Measurements from ENCODE around the gene EFNA5. TPM values are rescaled to one million over a fixed set of nuclear protein-coding genes. Genes with fewer than 3 reads are reported as not detected.

The EFNA5 gene
- total and polyA plus RNA-seq, 2 of the 8 experiments (the other 6 are each of a cell fraction or from before 2014, with no cell fraction given) = 9.6 to 21.8 TPM

- Histone ChIP-seq H3K14ac (ENCODE audit: insufficient read length) (no peak overlapping the region), H3K4me1 (replicated peaks in 1 of 4; ENCODE audit: control insufficient read depth in 3 of 4, insufficient read depth in 4 of 4, low read length in 3 of 4) (peaks cover 0 to 19% (median 13%) of the 10 kb centered on the region in 4 experiments; a peak in 6 of 7 replicates), H3K79me1 (ENCODE audit: low read depth, low read length) (no peaks in the 10 kb centered on the region; the same call in 1 of the 2 replicates), H2BK20ac (ENCODE audit: low read length) (no peak overlapping the region), H2BK5ac (ENCODE audit: low read depth, low read length) (no peak overlapping the region), H3K56ac (replicated peaks; ENCODE audit: insufficient read length, low read depth, low read length) (no peak overlapping the region), H3K4ac (replicated peaks; ENCODE audit: insufficient read length, low read depth, low read length) (no peak overlapping the region), H3K9ac (replicated peaks in 1 of 4; ENCODE audit: extremely low read depth in 1 of 4, low read depth in 3 of 4, low read length in 3 of 4) (no peak overlapping the region), H3K4me3 (ENCODE audit: extremely low read depth in 1 of 4, insufficient read depth in 2 of 4, low read depth in 3 of 4, low read length in 4 of 4) (no peak overlapping the region), H4K91ac (replicated peaks; ENCODE audit: insufficient read length, low read length) (no peak overlapping the region), H2BK120ac (replicated peaks; ENCODE audit: low read depth, low read length) (no peak overlapping the region), H3K27ac (ENCODE audit: low read depth, low read length) (no peak overlapping the region), H2AK5ac (ENCODE audit: low read depth, low read length) (no peak overlapping the region), H3K4me2 (ENCODE audit: insufficient read depth in 1 of 2, low read depth in 2 of 2, low read length in 2 of 2) (peak overlapping the region in 1 of 2 experiments; percentile 17; a peak in 1 of 4 replicates), H4K8ac (ENCODE audit: extremely low read depth, insufficient read depth, low read length) (no peak overlapping the region), H3K23ac (ENCODE audit: insufficient read length) (no peak overlapping the region), H2BK15ac (ENCODE audit: low read length) (no peak overlapping the region), H2BK12ac (ENCODE audit: low read depth, low read length) (no peak overlapping the region), H3K27me3 (replicated peaks in 1 of 4; ENCODE audit: control insufficient read depth in 3 of 4, extremely low read depth in 1 of 4, insufficient read depth in 3 of 4, low read length in 3 of 4) (no peaks in the 10 kb centered on the region), H4K5ac (ENCODE audit: insufficient read length, low read depth, low read length) (no peak overlapping the region), H4K20me1 (replicated peaks in 1 of 2; ENCODE audit: control insufficient read depth in 1 of 2, insufficient read depth in 2 of 2, low read length in 2 of 2) (no peaks in the 10 kb centered on the region), H3K36me3 (ENCODE audit: control insufficient read depth in 2 of 4, insufficient read depth in 4 of 4, low read length in 3 of 4) (no peaks in the 10 kb centered on the region), H2AFZ (ENCODE audit: low read length) (no peak overlapping the region), H3K23me2 (ENCODE audit: low read depth, low read length) (no peaks in the 10 kb centered on the region; the same call in 1 of the 2 replicates), H3K18ac (ENCODE audit: extremely low read depth, low read length) (no peak overlapping the region; the same call in 1 of the 2 replicates), H3K9me3 (ENCODE audit: insufficient read depth in 2 of 2, low read depth in 1 of 2, low read length in 1 of 2) (no peaks in the 10 kb centered on the region), H3K79me2 (ENCODE audit: control insufficient read depth in 1 of 2, insufficient read depth in 2 of 2, low read length in 2 of 2) (no peaks in the 10 kb centered on the region)
- 54% methylated on average over 6 of the region's 6 CpGs; no CpG with 5 or more reads in 1 of the 2 experiments for WGBS, 2 experiments (ENCODE audit: extremely low coverage in 1 of 2, insufficient coverage in 1 of 2, insufficient read length in 1 of 2, insufficient replicate concordance in 2 of 2, low coverage in 1 of 2, low lambda C conversion rate in 2 of 2, missing lambda C conversion rate in 1 of 2)
- no peak for TF ChIP-seq CBX8 (IDR thresholded peaks at IDR 0.05; ENCODE audit: borderline replicate concordance, low read depth, low read length)
- 0 out of 2 replicates have a peak, but pooled peaks have one; percentile 57 for TF ChIP-seq TCF12 (IDR thresholded peaks at IDR 0.05; ENCODE audit: low read depth, low read length)
- no peak for TF ChIP-seq USF2 (IDR thresholded peaks at IDR 0.05; ENCODE audit: low read length)
- no peak for TF ChIP-seq TAF7 (optimal IDR thresholded peaks at IDR 0.05; ENCODE audit: borderline replicate concordance, low read depth, low read length)
- no peak for TF ChIP-seq TAF1 (IDR thresholded peaks at IDR 0.05; ENCODE audit: low read depth, low read length)
- no peak for TF ChIP-seq RBBP5 (IDR thresholded peaks at IDR 0.05; ENCODE audit: borderline replicate concordance, low read depth, low read length)
- TF ChIP-seq NRF1 (IDR thresholded peaks at IDR 0.05; ENCODE audit: low read depth, low read length) = no peak
- no peak for TF ChIP-seq KDM1A (IDR thresholded peaks at IDR 0.05; ENCODE audit: borderline replicate concordance, low read length)
- TF ChIP-seq SIN3A (conservative IDR thresholded peaks at IDR 0.05 in 1 of 2, IDR thresholded peaks at IDR 0.05 in 1 of 2; ENCODE audit: low read depth in 1 of 2, low read length in 2 of 2) = 0 out of 4 replicates have a peak, but pooled peaks of 1 of the 2 experiments have one; percentile 18
- no peak for TF ChIP-seq RFX5 (IDR thresholded peaks at IDR 0.05; ENCODE audit: borderline replicate concordance, low read depth, low read length)
- TF ChIP-seq YY1 (IDR thresholded peaks at IDR 0.05; ENCODE audit: low read depth, low read length) = 0 out of 2 replicates have a peak, but pooled peaks have one; percentile 18
- TF ChIP-seq CEBPB (IDR thresholded peaks at IDR 0.05; ENCODE audit: low read depth, low read length) = no peak
- DNase-seq (ENCODE audit: low read depth in 1 of 2, low spot score in 2 of 2) (no peak), FAIRE-seq (no peak)
- ChIA-PET CTCF (ENCODE audit: partially characterized antibody) (interaction anchor here (0.9 to 2.1 kb wide), 5 partner anchors 13 to 52 kb away, joined by 3 to 6 read pairs (median 4); no protein-coding TSS in a partner anchor), POLR2A (ENCODE audit: partially characterized antibody) (no interaction called here)
Measured at GRCh38 chr5:107519900-107520354, 150.8 kb downstream of the EFNA5 start.

All from H1 (cell line).